Measurements from ENCODE around the gene DOC2A. TPM values are rescaled to one million over a fixed set of nuclear protein-coding genes. Genes with fewer than 3 reads are reported as not detected.

DOC2A gene
- total RNA-seq, 1 donor from 2014 or later: 3.1 TPM

GRCh38 chr16:30025156-30025555 lies 14.3 kb upstream of the DOC2A start:
- peaks cover 10% of the 10 kb centered on the region for H3F3A ChIP-seq (ENCODE audit: low read depth)
- TF ChIP-seq CTCF (IDR thresholded peaks at IDR 0.05) (no peak), EZH2 (IDR thresholded peaks at IDR 0.05) (no peak), EZH2phosphoT487 (IDR thresholded peaks at IDR 0.05) (no peak)
- H3K27ac ChIP-seq: no peak overlapping the region
- no peak for DNase-seq (ENCODE audit: low spot score)
- peaks cover 15% of the 10 kb centered on the region for H3K27me3 Mint-ChIP-seq (ENCODE audit: insufficient read depth, low read depth)
- H3K4me2 ChIP-seq: no peak overlapping the region
- H3K36me3 Mint-ChIP-seq: no peaks in the 10 kb centered on the region
- peaks cover 9% of the 10 kb centered on the region for H3K4me1 ChIP-seq
- H2AFZ ChIP-seq (replicated peaks): no peak overlapping the region
- H3K9ac ChIP-seq: no peak overlapping the region
- peaks cover 35% of the 10 kb centered on the region for H4K20me1 ChIP-seq (ENCODE audit: low read depth)
- H3K36me3 ChIP-seq: no peaks in the 10 kb centered on the region
- H3K9me3 Mint-ChIP-seq: no peaks in the 10 kb centered on the region
- H3K4me3 Mint-ChIP-seq: no peak overlapping the region
- no peak overlapping the region for H3K27ac Mint-ChIP-seq
- H3K9me3 ChIP-seq (ENCODE audit: low read depth): no peaks in the 10 kb centered on the region
- peaks cover 26% of the 10 kb centered on the region for H3K4me1 Mint-ChIP-seq
- peaks cover 8% of the 10 kb centered on the region for H3K27me3 ChIP-seq
- H3K79me2 ChIP-seq (ENCODE audit: low read depth): no peaks in the 10 kb centered on the region
- no peak overlapping the region for H3K4me3 ChIP-seq

GRCh38 chr16:30024451-30024850 lies 13.6 kb upstream of the DOC2A start:
- Histone ChIP-seq H3K9ac (no peak overlapping the region), H3K4me2 (no peak overlapping the region), H3K27ac (no peak overlapping the region), H3K36me3 (no peaks in the 10 kb centered on the region), H3K27me3 (peaks cover 8% of the 10 kb centered on the region), H3K79me2 (ENCODE audit: low read depth) (no peaks in the 10 kb centered on the region), H2AFZ (replicated peaks) (no peak overlapping the region), H3K4me3 (no peak overlapping the region), H3K4me1 (peaks cover 9% of the 10 kb centered on the region), H3K9me3 (ENCODE audit: low read depth) (no peaks in the 10 kb centered on the region), H3F3A (ENCODE audit: low read depth) (peaks cover 7% of the 10 kb centered on the region), H4K20me1 (ENCODE audit: low read depth) (peaks cover 28% of the 10 kb centered on the region)
- no peak for DNase-seq (ENCODE audit: low spot score)
- TF ChIP-seq CTCF (IDR thresholded peaks at IDR 0.05) (no peak), EZH2 (IDR thresholded peaks at IDR 0.05) (no peak), EZH2phosphoT487 (IDR thresholded peaks at IDR 0.05) (no peak)
- no peaks in the 10 kb centered on the region for H3K9me3 Mint-ChIP-seq
- peak overlapping the region; percentile 82 for H3K27ac Mint-ChIP-seq
- H3K36me3 Mint-ChIP-seq: no peaks in the 10 kb centered on the region
- peaks cover 17% of the 10 kb centered on the region for H3K27me3 Mint-ChIP-seq (ENCODE audit: insufficient read depth, low read depth)
- H3K4me3 Mint-ChIP-seq: no peak overlapping the region
- peaks cover 19% of the 10 kb centered on the region for H3K4me1 Mint-ChIP-seq

- Mint-ChIP-seq H3K27ac (no peak overlapping the region), H3K36me3 (no peaks in the 10 kb centered on the region), H3K27me3 (ENCODE audit: insufficient read depth, low read depth) (peaks cover 19% of the 10 kb centered on the region), H3K4me3 (no peak overlapping the region), H3K4me1 (peaks cover 12% of the 10 kb centered on the region), H3K9me3 (no peaks in the 10 kb centered on the region)
- Histone ChIP-seq H3K9me3 (ENCODE audit: low read depth) (no peaks in the 10 kb centered on the region), H3K9ac (no peak overlapping the region), H3K4me1 (peaks cover 4% of the 10 kb centered on the region), H3K27ac (no peak overlapping the region), H3F3A (ENCODE audit: low read depth) (no peaks in the 10 kb centered on the region), H3K4me3 (no peak overlapping the region), H2AFZ (replicated peaks) (no peak overlapping the region), H3K27me3 (peaks cover 8% of the 10 kb centered on the region), H3K36me3 (no peaks in the 10 kb centered on the region), H3K79me2 (ENCODE audit: low read depth) (no peaks in the 10 kb centered on the region), H4K20me1 (ENCODE audit: low read depth) (peaks cover 19% of the 10 kb centered on the region), H3K4me2 (no peak overlapping the region)
- TF ChIP-seq EZH2 (IDR thresholded peaks at IDR 0.05) (no peak), EZH2phosphoT487 (IDR thresholded peaks at IDR 0.05) (no peak), CTCF (IDR thresholded peaks at IDR 0.05) (no peak)
- no peak for DNase-seq (ENCODE audit: low spot score)
Measured at GRCh38 chr16:30023586-30023985, 12.8 kb upstream of the DOC2A start.

All from neural progenitor cell (in vitro differentiated cells).